NCI-H748 (cell line): ENCODE results near the gene MRPL40.

Experiments
- DNase-seq: peaks from one replicate; lab custom pipeline; 2025; ENCODE audit not compliant: unreplicated experiment; lab: John Stamatoyannopoulos, UW

Gene MRPL40

GRCh38 chr22:19461506-19461905 is 29.2 kb downstream of the MRPL40 start:
- no peak for DNase-seq

GRCh38 chr22:19463008-19463407 is 30.7 kb downstream of the MRPL40 start:
- DNase-seq = no peak

- DNase-seq = no peak
Measured at GRCh38 chr22:19463491-19464469, 31.4 kb downstream of the MRPL40 start.

GRCh38 chr22:19464546-19464945 is 32.2 kb downstream of the MRPL40 start:
- no peak for DNase-seq

GRCh38 chr22:19464975-19465374 is 32.6 kb downstream of the MRPL40 start:
- no peak for DNase-seq

GRCh38 chr22:19466126-19466716 is 33.9 kb downstream of the MRPL40 start:
- no peak for DNase-seq

GRCh38 chr22:19466848-19467752 is 34.8 kb downstream of the MRPL40 start:
- no peak for DNase-seq

GRCh38 chr22:19467912-19468311 is 35.6 kb downstream of the MRPL40 start:
- DNase-seq = no peak

GRCh38 chr22:19469421-19469820 is 37.1 kb downstream of the MRPL40 start:
- no peak for DNase-seq

GRCh38 chr22:19470010-19470409 is 37.7 kb downstream of the MRPL40 start:
- no peak for DNase-seq

- no peak for DNase-seq
Measured at GRCh38 chr22:19471572-19471971, 39.2 kb downstream of the MRPL40 start.

- no peak for DNase-seq
Measured at GRCh38 chr22:19472233-19472632, 39.9 kb downstream of the MRPL40 start.

GRCh38 chr22:19473578-19473977 is 41.2 kb downstream of the MRPL40 start:
- no peak for DNase-seq

GRCh38 chr22:19476023-19476422 is 43.7 kb downstream of the MRPL40 start:
- DNase-seq = no peak

GRCh38 chr22:19477321-19478044 is 45.1 kb downstream of the MRPL40 start:
- peak; percentile 36 for DNase-seq

GRCh38 chr22:19478045-19478900 is 45.9 kb downstream of the MRPL40 start:
- peak; percentile 45 for DNase-seq

- DNase-seq = peak; percentile 86
Measured at GRCh38 chr22:19478901-19479354, 46.6 kb downstream of the MRPL40 start, which contains the start of gene UFD1. UFD1 (minus strand) TSS chr22:19479193; CDS start chr22:19479085, 108 bp downstream.

GRCh38 chr22:19479355-19480172 is 47.2 kb downstream of the MRPL40 start, which contains the start of gene CDC45:
CDC45 (plus strand) TSS chr22:19479920; CDS start chr22:19479969, 49 bp downstream.
- DNase-seq = peak; percentile 99
